Left ventricle myocardium superior (tissue), 1 donor: ENCODE results near the gene APOBEC3C. TPM values are rescaled to one million over a fixed set of nuclear protein-coding genes. Genes with fewer than 3 reads are reported as not detected.
"Not testable (repeated sequence)": the region's sequence is repeated elsewhere in the genome, so short reads cannot be mapped to it uniquely, and the experiment has no call there.

ENCODE experiments used
- ATAC-seq: fragments of 200-7000 bp; cut with Tn5 transposase; one replicate; pipeline ENCODE4 v1.9.1; 2020; ENCODE audit warnings: mild to moderate bottlenecking, moderate library complexity
- DNase-seq: peaks from one replicate; pipeline ENCODE4 v3.0.0-alpha.2; 2020
- intact Hi-C: fragments of 100-400 bp; cut with micrococcal nuclease; formaldehyde crosslinking; loops from one replicate; pipeline ENCODE4 v1.11.0; 2022
- long read RNA-seq: library from polyadenylated mRNA; unstranded; transcript quantifications from one replicate; pipeline ENCODE4 v2.0.0, GENCODE V29; 2021
- total RNA-seq: library from RNA; stranded (reverse); fragmentation: NEBNext Ultra II Directional; extraction: Animal tissue kit (Norgen Biotek cat#: 25700); gene quantifications from one replicate; pipeline ENCODE4 v1.2.1, GENCODE V29; 2021
- donor health status: DM: no; HTN: yes; CAD: no; lungs with severe emphysema.

APOBEC3C gene
- total RNA-seq, result 31.1 TPM
- long read RNA-seq, transcript APOBEC3C-201 (4 exons, 2,818 nt), result major isoform, 16 of 25 reads
- long read RNA-seq, partial matches to known transcripts, result 9 of 25 reads
- long read RNA-seq, other reads (novel, unspliced or antisense), result 0 of 25 reads

DNA sequence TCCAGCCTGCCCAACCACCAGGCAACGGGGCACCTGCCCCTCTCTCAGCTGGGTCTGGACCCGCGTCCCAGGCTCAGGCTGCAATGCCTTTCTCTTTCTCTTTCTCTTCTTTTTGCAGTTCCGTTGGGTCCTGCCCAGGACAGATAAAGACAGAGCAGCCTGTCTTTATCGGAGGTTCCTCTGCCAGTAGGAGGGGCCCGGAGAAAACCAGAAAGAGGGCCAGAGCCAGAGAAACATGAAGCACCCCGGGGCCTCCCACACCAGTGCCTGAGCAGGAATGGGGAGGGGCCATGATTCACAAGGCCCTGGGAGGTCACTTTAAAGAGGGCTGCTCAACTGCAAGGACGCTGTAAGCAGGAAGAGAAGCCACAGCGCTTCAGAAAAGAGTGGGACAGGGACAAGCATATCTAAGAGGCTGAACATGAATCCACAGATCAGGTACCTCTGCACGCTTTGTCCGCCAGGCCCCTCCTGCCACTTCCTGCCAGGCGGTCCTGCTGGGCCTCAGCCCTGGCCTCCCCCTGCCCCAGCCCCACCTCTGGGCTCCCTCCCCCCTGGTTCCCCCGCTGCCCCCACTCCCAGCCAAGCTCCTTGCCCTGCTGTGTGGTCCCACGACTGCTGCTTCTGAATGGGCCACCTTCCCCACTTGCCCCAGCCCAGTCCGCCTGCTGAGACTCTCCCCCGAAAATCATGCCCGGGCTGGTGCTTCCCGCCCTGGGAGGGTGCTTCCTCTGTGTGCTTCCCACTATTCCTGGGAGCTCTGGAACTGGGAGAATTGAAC lies at the start of gene APOBEC3C:
APOBEC3C (plus strand) TSS at position 316 of the 781 bp plus-strand sequence; CDS start at position 422, 106 bp downstream.
- ATAC-seq (peak; percentile 96), DNase-seq (peak; percentile 77)
- intact Hi-C loops, result no loop called here

- ATAC-seq (no peak), DNase-seq (no peak)
- intact Hi-C loops, result no loop called here
Measured at GRCh38 chr22:38964306-38964705, 49.8 kb upstream of the APOBEC3C start.

- intact Hi-C loops, result no loop called here
- ATAC-seq, result no peak
- DNase-seq, result no peak
Measured at GRCh38 chr22:38964989-38965388, 49.1 kb upstream of the APOBEC3C start.

GRCh38 chr22:38965614-38966379 lies 48.3 kb upstream of the APOBEC3C start:
- DNase-seq (no peak), ATAC-seq (no peak)
- intact Hi-C loops, result no loop called here

GRCh38 chr22:38966380-38966702 lies 47.7 kb upstream of the APOBEC3C start:
- no peak for ATAC-seq
- intact Hi-C loops, result no loop called here

GRCh38 chr22:38966942-38967341 lies 47.1 kb upstream of the APOBEC3C start:
- intact Hi-C loops, result no loop called here
- DNase-seq, result no peak
- ATAC-seq, result no peak

More at GRCh38 chr22:38966380-38966702, 47.7 kb upstream of the APOBEC3C start:
- no peak for DNase-seq

- intact Hi-C loops, result no loop called here
- DNase-seq (no peak), ATAC-seq (peak; percentile 53)
Measured at GRCh38 chr22:38967451-38968450, 46.3 kb upstream of the APOBEC3C start.

- intact Hi-C loops, result no loop called here
- no peak for ATAC-seq
- no peak for DNase-seq
Measured at GRCh38 chr22:38968801-38969200, 45.3 kb upstream of the APOBEC3C start.

DNA sequence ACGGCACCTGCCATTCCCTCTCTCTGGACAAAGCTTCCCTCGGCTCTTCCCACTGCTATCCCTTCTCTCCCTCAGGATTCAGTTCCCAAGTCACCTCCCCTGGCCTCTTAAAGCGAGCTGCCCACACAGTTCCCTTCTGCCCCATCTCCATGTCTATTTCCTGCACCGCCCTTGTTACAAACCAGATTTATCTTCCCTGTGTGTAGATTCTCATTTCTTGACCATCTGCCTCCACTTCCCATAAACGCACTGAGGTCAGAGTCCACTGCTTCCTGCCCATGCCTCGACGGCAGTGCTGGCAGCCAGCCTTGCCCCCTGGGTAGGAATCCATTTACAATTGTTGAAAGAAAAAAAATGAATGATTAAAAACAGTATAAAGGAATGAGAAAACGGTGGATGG lies 43.5 kb upstream of the APOBEC3C start:
- no peak for ATAC-seq
- intact Hi-C loops, result no loop called here

DNA sequence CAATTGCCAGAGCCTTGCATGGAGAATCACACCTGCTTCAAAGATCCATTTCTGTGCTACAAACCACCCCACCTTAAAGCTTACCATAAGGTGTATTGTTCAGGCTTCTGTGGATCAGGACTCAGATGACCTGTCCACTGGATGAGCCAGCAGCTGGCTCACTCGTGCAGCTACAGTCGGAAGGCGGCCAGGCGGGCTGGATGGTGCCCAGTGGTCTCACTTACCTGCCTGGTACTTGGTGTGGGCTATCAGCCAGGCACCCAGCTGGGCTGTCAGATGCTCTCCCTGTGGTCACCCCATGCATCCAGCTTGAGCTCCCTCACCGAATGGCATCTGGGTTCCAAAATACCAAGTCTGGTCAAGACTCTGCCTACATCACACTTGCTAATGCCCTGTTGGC lies 42.9 kb upstream of the APOBEC3C start:
- no peak for DNase-seq
- intact Hi-C loops, result no loop called here
- no peak for ATAC-seq

More for the DNA sequence above, 43.5 kb upstream of the APOBEC3C start:
- DNase-seq, result no peak

GRCh38 chr22:38971791-38972190 lies 42.3 kb upstream of the APOBEC3C start:
- ATAC-seq (no peak), DNase-seq (no peak)
- intact Hi-C loops, result no loop called here

- no peak for ATAC-seq
- intact Hi-C loops, result no loop called here
- DNase-seq, result no peak
Measured at GRCh38 chr22:38972558-38972957, 41.5 kb upstream of the APOBEC3C start.

GRCh38 chr22:38973289-38974169 lies 40.5 kb upstream of the APOBEC3C start:
- intact Hi-C loops, result no loop called here
- ATAC-seq, result no peak
- no peak for DNase-seq

GRCh38 chr22:38974170-38974825 lies 39.8 kb upstream of the APOBEC3C start:
- no peak for DNase-seq
- no peak for ATAC-seq
- intact Hi-C loops, result no loop called here

- ATAC-seq (no peak), DNase-seq (no peak)
- intact Hi-C loops, result no loop called here
Measured at GRCh38 chr22:38974826-38975175, 39.3 kb upstream of the APOBEC3C start.

DNA sequence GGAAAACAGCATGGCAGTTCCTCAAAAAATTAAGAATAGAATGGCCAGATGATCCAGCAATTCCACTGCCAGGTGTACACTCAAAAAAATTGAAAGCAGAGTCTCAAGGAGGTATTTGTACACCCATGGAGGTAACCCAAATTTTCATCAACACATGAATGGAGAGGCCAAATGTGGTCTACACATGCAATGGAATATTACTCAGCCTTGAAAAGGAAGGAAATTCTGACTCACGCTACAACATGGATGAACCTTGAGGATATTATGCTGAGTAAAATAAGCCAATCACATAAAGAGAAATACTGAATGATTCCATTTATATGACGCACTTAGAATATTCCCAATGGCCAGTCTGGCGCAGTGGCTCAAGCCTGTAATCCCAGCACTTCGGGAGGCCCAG lies 36.8 kb upstream of the APOBEC3C start:
- DNase-seq, intact Hi-C loops, ATAC-seq: not testable (repeated sequence)

GRCh38 chr22:38980587-38980986 lies 33.5 kb upstream of the APOBEC3C start:
- intact Hi-C loops, ATAC-seq, DNase-seq: not testable (repeated sequence)
